HEK293T (cell line): ENCODE measurements around the gene RANGAP1.

Experiments used
- CTCF ChIA-PET: fragments of 350-600 bp; formaldehyde crosslinking; extraction: SDS; loops from one replicate; lab custom pipeline; 2021; ENCODE audit warnings: antibody characterized with exemption, inconsistent platforms; lab: Yijun Ruan, JAX
- POLR2A ChIA-PET: fragments of 350-600 bp; formaldehyde crosslinking; extraction: SDS; loops from one replicate; lab custom pipeline; 2020; ENCODE audit warnings: antibody characterized with exemption, inconsistent platforms; lab: Yijun Ruan, JAX
- DNase-seq: peaks from one replicate; pipeline ENCODE4 v3.0.0; 2012; ENCODE audit warnings: mixed read lengths; ENCODE audit errors: extremely low spot score
- ARNT ChIP-seq: fragments of 450-650 bp; IDR thresholded peaks from 2 replicates; pipeline ENCODE4 v1.6.1; 2017; ENCODE audit warnings: mild to moderate bottlenecking
- BHLHE40 ChIP-seq: fragments of 450-650 bp; IDR thresholded peaks from 2 replicates; pipeline ENCODE4 v1.6.1; 2016; ENCODE audit warnings: mild to moderate bottlenecking, moderate library complexity, borderline replicate concordance
- CTBP1 ChIP-seq: fragments of 450-650 bp; IDR thresholded peaks from 2 replicates; pipeline ENCODE4 v1.6.1; 2016; ENCODE audit warnings: borderline replicate concordance
- ELF4 ChIP-seq: fragments of 450-650 bp; IDR thresholded peaks from 2 replicates; pipeline ENCODE4 v1.6.1; 2017; ENCODE audit warnings: antibody characterized with exemption
- FOXA1 ChIP-seq: fragments of 450-650 bp; IDR thresholded peaks from 2 replicates; pipeline ENCODE4 v1.6.1; 2016; ENCODE audit warnings: mild to moderate bottlenecking
- FOXK2 ChIP-seq: fragments of 450-650 bp; IDR thresholded peaks from 2 replicates; pipeline ENCODE4 v1.6.1; 2016; ENCODE audit warnings: mild to moderate bottlenecking
- FOXM1 ChIP-seq: fragments of 450-650 bp; IDR thresholded peaks from 2 replicates; pipeline ENCODE4 v1.6.1; 2017; ENCODE audit warnings: mild to moderate bottlenecking, borderline replicate concordance
- HDGF ChIP-seq: fragments of 450-650 bp; IDR thresholded peaks from 2 replicates; pipeline ENCODE4 v1.6.1; 2017; ENCODE audit warnings: antibody characterized with exemption, borderline replicate concordance
- L3MBTL2 ChIP-seq: fragments of 450-650 bp; conservative IDR thresholded peaks from 2 replicates; pipeline ENCODE4 v1.6.1; 2016; ENCODE audit warnings: mild to moderate bottlenecking
- LEF1 ChIP-seq: fragments of 450-650 bp; IDR thresholded peaks from 2 replicates; pipeline ENCODE4 v1.6.1; 2017; ENCODE audit warnings: mild to moderate bottlenecking, borderline replicate concordance
- NFRKB ChIP-seq: fragments of 450-650 bp; IDR thresholded peaks from 2 replicates; pipeline ENCODE4 v1.6.1; 2016; ENCODE audit warnings: mild to moderate bottlenecking, moderate library complexity
- SP1 ChIP-seq: fragments of 450-650 bp; IDR thresholded peaks from 2 replicates; pipeline ENCODE4 v1.6.1; 2017
- SUZ12 ChIP-seq: fragments of 450-650 bp; IDR thresholded peaks from 2 replicates; pipeline ENCODE4 v1.6.1; 2016; ENCODE audit warnings: mild to moderate bottlenecking
- TARDBP ChIP-seq: fragments of 450-650 bp; IDR thresholded peaks from 2 replicates; pipeline ENCODE4 v1.6.1; 2016
- ZNF384 ChIP-seq: fragments of 450-650 bp; IDR thresholded peaks from 2 replicates; pipeline ENCODE4 v1.6.1; 2016
- TF ChIP-seq, protein P1 (sequence below): fragments of 450-650 bp; IDR thresholded peaks from 2 replicates; pipeline ENCODE4 v1.6.1; 2016

RANGAP1 gene, protein sequence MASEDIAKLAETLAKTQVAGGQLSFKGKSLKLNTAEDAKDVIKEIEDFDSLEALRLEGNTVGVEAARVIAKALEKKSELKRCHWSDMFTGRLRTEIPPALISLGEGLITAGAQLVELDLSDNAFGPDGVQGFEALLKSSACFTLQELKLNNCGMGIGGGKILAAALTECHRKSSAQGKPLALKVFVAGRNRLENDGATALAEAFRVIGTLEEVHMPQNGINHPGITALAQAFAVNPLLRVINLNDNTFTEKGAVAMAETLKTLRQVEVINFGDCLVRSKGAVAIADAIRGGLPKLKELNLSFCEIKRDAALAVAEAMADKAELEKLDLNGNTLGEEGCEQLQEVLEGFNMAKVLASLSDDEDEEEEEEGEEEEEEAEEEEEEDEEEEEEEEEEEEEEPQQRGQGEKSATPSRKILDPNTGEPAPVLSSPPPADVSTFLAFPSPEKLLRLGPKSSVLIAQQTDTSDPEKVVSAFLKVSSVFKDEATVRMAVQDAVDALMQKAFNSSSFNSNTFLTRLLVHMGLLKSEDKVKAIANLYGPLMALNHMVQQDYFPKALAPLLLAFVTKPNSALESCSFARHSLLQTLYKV

DNA sequence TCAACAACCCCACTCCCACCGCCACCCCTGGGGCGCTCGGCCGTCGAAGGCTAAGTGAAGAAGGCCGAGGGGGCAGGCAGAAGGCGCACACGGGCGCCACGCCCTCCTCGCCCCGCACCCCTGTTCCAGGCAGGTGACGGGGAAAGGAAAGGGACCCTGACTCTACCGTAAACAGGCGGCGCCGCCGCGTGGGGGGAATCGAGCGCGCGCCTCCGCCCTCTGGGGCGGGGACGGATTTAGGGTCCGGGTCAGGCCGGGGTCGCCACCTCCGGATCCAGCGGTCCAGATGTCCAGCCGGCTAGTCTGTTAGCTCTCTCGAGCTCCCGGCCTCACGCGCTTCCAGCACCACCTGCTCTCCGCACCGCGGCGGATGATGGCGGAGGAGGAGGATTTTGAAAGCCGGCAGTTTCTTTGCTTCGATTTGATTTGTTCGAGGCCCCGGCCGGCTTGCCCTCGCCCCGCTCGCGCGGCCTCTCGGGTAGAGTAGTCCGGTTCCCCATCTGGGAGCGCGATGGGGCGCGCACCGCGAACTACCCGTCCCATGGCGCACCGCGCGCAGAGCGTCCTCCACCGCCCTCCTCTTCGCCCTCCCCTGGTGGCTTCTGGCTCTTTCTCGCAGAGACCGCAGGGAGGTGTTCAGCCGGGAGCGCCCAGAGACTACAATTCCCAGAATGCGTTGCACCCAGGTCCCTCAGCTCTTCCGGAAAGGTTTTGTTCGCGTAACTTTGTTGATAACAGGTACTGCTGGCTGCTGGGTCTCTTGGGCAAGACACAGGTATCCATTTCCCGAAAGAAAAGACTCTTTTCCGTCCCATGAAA lies at the start of gene RANGAP1:
RANGAP1 (minus strand) TSS at position 368 of the 819 bp plus-strand sequence. CDS start 5,143 bp downstream, outside the sequence.
- peak; percentile 96 for DNase-seq
- no peak for TF ChIP-seq LEF1
- no peak for TF ChIP-seq SP1
- TF ChIP-seq FOXM1: peak; percentile 71; the same call in 1 of the 2 replicates
- no peak for TF ChIP-seq ARNT
- no peak for TF ChIP-seq HDGF
- no peak for TF ChIP-seq FOXK2
- TF ChIP-seq ZNF384: no peak
- no peak for TF ChIP-seq TARDBP
- peak; percentile 70 for TF ChIP-seq ELF4
- TF ChIP-seq, protein P1, sequence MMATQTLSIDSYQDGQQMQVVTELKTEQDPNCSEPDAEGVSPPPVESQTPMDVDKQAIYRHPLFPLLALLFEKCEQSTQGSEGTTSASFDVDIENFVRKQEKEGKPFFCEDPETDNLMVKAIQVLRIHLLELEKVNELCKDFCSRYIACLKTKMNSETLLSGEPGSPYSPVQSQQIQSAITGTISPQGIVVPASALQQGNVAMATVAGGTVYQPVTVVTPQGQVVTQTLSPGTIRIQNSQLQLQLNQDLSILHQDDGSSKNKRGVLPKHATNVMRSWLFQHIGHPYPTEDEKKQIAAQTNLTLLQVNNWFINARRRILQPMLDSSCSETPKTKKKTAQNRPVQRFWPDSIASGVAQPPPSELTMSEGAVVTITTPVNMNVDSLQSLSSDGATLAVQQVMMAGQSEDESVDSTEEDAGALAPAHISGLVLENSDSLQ: no peak
- TF ChIP-seq L3MBTL2: peak; percentile 93
- TF ChIP-seq NFRKB: 0 out of 2 replicates have a peak, but pooled peaks have one; percentile 33
- TF ChIP-seq CTBP1: no peak
- no peak for TF ChIP-seq BHLHE40
- no peak for TF ChIP-seq FOXA1
- TF ChIP-seq SUZ12: peak; percentile 87
- ChIA-PET CTCF (interaction anchor here (0.5 to 0.9 kb wide), 3 partner anchors 11 to 95 kb away, joined by 3 read pairs; partner anchors contain the start of gene TEF), POLR2A (interaction anchor here (0.7 to 5.3 kb wide), 16 partner anchors 12 to 264 kb away, joined by 3 to 34 read pairs (median 5); partner anchors contain the start of genes TEF and ZC3H7B)

DNA sequence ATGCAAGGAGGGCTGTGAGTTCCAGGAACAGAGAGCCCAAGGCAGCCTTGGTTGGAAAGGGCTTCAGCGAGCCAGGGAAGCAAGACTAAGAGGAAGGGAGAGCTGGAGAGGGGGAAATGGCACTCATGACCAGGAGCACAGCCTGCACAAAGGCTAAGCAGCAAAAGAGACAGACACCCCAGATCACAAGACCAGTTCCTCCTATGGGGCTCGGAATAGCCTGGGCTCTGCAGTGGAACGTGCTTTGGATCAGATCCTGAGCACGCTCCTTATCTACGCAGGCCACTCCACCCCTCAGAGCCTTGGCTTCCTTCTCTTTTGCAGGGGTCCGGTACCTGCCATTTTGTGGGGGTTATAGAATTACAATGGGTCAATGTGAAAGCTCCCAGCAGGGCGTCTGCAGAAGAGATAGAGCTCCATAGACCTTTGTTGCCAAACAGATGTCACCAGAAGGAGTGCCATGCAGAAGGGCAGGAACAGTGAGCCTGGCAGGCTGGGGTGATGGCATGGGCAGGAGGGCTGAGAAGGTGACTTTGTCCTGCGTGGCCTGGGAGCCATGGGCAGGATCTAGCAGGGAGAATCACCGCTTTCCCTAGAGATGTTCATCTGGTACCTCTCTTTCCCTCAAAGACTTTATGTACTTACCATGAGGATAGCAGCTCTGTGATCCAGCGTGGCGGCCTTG lies 49.1 kb upstream of the RANGAP1 start:
- no peak for TF ChIP-seq LEF1
- no peak for TF ChIP-seq HDGF
- no peak for TF ChIP-seq FOXM1
- TF ChIP-seq SUZ12: no peak
- TF ChIP-seq L3MBTL2: no peak
- TF ChIP-seq SP1: no peak
- TF ChIP-seq, protein P1: no peak
- TF ChIP-seq BHLHE40: no peak
- no peak for TF ChIP-seq CTBP1
- TF ChIP-seq ELF4: no peak
- TF ChIP-seq FOXK2: no peak
- ChIA-PET POLR2A (no interaction called here), CTCF (no interaction called here)
- DNase-seq: no peak

DNA sequence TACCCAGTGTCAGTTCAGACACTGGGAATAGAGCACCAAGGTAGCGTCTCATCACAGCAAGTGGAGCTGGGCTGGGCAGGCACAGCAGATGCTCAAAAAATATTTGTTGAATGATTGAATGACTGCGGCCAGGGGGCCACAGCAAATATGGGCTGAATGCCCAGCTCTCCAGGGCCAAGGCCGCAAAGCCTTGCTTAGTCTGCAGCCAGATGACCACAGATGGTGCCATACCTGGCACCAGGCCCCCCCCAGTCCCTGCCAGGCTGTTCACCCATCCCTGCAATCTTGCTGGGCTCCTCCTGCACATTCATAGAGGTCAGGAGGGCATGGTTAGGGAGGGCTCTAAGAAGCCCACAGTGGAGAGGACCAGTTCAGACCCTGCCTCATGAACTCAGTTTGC lies 48.2 kb upstream of the RANGAP1 start:
- no peak for TF ChIP-seq SUZ12
- TF ChIP-seq ELF4: no peak
- TF ChIP-seq CTBP1: no peak
- TF ChIP-seq HDGF: no peak
- TF ChIP-seq L3MBTL2: no peak
- TF ChIP-seq, protein P1: no peak
- TF ChIP-seq BHLHE40: no peak
- no peak for TF ChIP-seq SP1
- no peak for TF ChIP-seq NFRKB
- ChIA-PET POLR2A (no interaction called here), CTCF (interaction anchor here (0.9 kb wide), 1 partner anchor 411 kb away, joined by 3 read pairs; no protein-coding TSS in a partner anchor)
- DNase-seq: no peak

DNA sequence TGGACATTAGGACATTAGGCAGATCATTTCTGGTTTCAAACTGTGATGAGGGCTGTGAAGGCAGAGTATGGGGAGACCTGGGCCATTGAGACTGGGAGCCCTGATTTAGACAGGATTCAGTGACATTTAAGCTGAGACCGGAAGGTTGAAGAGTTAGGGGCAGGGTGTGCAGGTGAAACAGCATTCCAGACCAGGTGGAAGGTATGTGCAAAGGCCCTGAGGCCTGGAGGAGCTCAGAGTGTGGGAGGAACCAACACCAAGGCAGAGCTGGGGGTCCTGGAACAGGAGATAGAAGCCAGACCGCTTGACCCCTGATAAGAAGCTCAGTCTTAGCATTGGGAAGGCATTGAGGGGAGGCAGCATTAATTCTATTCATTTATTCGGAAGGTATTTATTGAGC lies 47.8 kb upstream of the RANGAP1 start:
- POLR2A ChIA-PET: no interaction called here

More for the DNA sequence above, 47.8 kb upstream of the RANGAP1 start:
- CTCF ChIA-PET: interaction anchor here (0.9 kb wide), 1 partner anchor 410 kb away, joined by 3 read pairs; no protein-coding TSS in a partner anchor
- TF ChIP-seq L3MBTL2: no peak
- TF ChIP-seq SP1: no peak
- no peak for TF ChIP-seq ZNF384
- no peak for TF ChIP-seq LEF1
- no peak for TF ChIP-seq BHLHE40
- TF ChIP-seq FOXM1: no peak
- no peak for TF ChIP-seq TARDBP
- no peak for TF ChIP-seq HDGF
- TF ChIP-seq FOXK2: no peak
- TF ChIP-seq ARNT: no peak
- no peak for TF ChIP-seq NFRKB
- DNase-seq: no peak
